Measurements from ENCODE around the gene TMEM74B.
"Not testable (repeated sequence)": the region's sequence is repeated elsewhere in the genome, so short reads cannot be mapped to it uniquely, and the experiment has no call there.

The TMEM74B gene

GRCh38 chr20:1184638-1185315, at the start of gene TMEM74B:
Gene TMEM74B, minus strand, starts transcription at chr20:1184981. Its CDS starts 1,180 bp downstream, at chr20:1183801.
- no peak for DNase-seq

GRCh38 chr20:1232286-1233111, 47.7 kb upstream of the TMEM74B start:
- no peak for DNase-seq

- no peak for DNase-seq
Measured at GRCh38 chr20:1229541-1229940, 44.8 kb upstream of the TMEM74B start.

- DNase-seq = peak; percentile 75
Measured at GRCh38 chr20:1225783-1226654, 41.2 kb upstream of the TMEM74B start, which contains the start of gene RAD21L1. Gene RAD21L1, plus strand, starts transcription at chr20:1226044. Its CDS starts 2,410 bp downstream, at chr20:1228454.

DNA sequence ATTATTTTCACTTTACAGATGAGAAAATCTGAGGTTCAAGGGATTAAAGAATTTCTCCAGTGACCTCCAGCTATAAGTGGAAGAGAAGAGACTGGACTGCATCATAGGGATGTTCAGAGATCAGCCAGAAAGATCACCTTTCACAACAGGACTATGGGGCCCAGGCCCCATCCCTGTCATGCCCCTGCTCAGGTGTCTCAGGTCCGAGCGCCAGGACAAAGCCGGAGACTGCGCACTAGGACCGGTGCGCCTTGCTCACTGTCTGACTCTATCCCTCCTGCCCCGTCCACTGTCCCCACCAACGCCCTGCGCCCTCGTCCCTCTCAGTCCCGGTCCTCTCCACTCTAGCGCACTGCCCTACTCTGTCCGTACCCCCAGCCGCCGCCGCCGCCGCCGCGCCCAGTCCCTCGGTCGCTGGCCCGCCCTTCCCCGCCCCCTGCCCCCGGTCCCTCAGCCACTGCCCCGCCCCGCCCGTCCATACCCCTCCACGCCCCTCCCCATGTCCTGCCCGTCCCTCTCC, 40.5 kb upstream of the TMEM74B start:
- DNase-seq = no peak

- DNase-seq = no peak
Measured at GRCh38 chr20:1224205-1224890, 39.6 kb upstream of the TMEM74B start.

DNA sequence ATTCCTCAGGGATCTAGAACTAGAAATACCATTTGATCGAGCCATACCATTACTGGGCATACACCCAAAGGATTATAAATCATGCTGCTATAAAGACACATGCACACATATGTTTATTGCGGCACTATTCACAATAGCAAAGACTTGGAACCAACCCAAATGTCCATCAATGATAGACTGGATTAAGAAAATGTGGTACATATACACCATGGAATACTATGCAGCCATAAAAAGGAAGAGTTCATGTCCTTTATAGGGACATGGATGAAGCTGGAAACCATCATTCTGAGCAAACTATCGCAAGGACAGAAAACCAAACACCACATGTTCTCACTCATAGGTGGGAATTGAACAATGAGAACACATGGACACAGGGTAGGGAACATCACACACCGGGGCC, 38.0 kb upstream of the TMEM74B start:
- not testable (repeated sequence) for DNase-seq

DNA sequence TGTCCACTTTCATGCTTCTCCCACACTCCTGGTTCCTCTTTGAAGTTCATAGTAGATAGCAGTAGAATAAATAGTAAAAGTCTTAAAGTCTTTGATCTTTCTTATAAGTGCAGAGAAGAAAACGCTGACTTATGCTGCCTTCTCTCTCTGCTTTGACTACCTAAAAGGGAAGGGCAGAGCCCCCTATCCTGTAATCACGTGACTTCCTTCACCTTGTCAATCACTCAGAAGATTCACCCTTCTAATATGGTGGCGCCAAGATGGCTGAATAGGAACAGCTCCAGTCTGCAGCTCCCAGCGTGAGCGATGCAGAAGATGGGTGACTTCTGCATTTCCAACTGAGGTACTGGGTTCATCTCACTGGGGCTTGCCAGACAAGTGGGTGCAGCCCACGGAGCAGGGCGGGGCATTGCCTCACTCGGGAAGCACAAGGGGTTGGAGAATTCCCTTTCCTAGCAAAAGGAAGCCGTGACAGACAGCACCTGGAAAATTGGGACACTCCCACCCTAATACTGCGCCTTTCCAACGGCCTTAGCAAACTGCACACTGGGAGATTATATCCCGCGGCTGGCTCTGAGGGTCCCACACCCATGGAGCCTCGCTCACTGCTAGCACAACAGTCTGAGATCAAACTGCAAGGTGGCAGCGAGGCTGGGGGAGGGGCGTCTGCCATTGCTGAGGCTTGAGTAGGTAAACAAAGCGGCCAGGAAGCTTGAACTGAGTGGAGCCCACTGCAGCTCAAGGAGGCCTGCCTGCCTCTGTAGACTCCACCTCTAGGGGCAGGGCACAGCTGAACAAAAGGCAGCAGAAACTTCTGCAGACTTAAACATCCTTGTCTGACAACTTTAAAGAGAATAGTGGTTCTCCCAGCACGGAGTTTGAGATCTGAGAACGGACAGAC, 32.0 kb upstream of the TMEM74B start:
- DNase-seq = not testable (repeated sequence)

- peak; percentile 40 for DNase-seq
Measured at GRCh38 chr20:1215386-1216170, 30.8 kb upstream of the TMEM74B start.

- DNase-seq = no peak
Measured at GRCh38 chr20:1214838-1215261, 30.1 kb upstream of the TMEM74B start.

DNA sequence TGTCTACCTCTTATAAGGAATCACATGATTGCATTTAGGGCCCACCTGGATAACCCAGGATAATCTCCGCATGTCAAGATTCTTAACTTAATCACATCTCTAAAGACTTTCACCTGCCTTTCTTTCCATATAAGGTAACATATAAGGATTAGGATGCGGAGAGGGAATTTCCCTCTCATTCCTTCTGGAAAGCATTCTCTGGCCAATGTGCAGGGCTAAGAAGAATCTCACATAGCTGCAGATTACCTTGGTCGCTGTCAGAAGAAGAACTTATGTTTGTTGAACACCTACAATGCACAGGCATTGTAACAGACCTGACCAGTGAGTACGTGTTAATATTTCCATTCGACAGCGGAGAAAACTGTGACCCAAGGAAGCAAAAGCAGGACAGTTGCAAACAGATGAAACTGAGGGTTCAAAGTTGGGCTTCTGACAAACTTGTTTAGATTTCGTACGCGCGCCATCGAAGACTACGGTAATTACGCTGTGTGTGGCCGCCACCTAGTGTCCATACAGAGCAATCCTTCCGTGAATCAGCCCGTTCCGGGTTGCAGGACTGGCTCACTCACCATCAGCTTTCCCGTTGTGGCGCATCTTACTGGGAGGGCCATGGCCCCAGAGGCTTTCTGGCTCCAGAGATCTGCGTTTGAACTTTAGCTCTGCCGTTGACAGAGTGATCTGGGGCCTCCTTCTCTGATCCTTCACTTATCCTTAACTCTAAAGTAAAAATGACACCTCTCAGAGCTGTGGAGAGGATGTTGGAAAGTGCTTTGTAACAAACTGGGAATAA, 28.0 kb upstream of the TMEM74B start:
- peak; percentile 58 for DNase-seq

- DNase-seq = no peak
Measured at GRCh38 chr20:1212023-1212422, 27.2 kb upstream of the TMEM74B start.

DNA sequence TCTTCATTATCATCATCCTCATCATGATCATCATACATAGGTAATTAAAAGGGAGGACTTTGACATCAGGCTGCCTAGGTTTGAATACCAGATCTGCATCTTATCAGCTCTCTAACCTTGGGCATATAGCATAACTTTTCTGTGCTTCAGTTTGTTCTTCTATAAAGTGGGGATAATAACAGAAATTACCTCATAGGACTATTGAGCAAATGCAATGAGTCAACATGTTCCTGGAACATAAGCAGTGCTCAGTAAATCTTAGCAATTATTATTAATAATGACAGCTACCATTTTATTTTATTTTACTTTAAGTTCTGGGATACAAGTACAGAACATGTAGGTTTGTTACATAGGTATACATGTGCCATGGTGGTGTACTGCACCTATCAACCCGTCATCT, 25.7 kb upstream of the TMEM74B start:
- no peak for DNase-seq

GRCh38 chr20:1209447-1210387, 24.9 kb upstream of the TMEM74B start:
- no peak for DNase-seq

GRCh38 chr20:1207293-1207878, 22.6 kb upstream of the TMEM74B start:
- no peak for DNase-seq

- no peak for DNase-seq
Measured at GRCh38 chr20:1206366-1207148, 21.8 kb upstream of the TMEM74B start.

DNA sequence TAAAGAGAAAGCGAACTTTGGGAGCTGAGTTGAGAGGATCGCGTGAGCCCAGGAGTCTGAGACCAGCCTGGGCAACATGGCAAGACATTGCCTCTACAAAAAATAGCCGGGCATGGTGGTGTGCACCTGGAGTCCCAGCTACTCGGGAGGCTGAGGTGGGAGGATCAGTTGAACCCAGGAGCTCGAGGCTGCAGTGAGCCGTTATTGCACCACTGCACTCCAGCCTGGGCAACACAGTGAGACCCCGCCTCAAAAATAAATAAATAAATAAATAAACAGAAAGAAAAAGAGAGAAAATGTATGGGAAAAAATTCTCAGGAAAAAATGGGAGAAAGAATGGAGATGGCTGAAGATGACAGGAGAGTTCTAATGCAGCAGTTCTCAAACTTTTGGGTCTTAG, 21.0 kb upstream of the TMEM74B start:
- no peak for DNase-seq

Measured in activated T-cell treated with anti-CD3 and anti-CD28 coated beads for 4 hours (primary cell).